GM13977 (cell line): ENCODE results near the gene ARHGEF28.

ENCODE experiments used
- DNase-seq: peaks from one replicate; pipeline ENCODE4 v3.0.0; 2012; ENCODE audit warnings: low spot score
- in situ Hi-C: fragments of 300-500 bp; cut with MboI; formaldehyde crosslinking; loops from one replicate; pipeline ENCODE4 v1.12.0; 2022; ENCODE audit warnings: low sequenced_read_pairs, low pct_unique_long_range_greater_than_20kb, mixed read lengths, inconsistent platforms; ENCODE audit not compliant: unreplicated experiment
- TF ChIP-seq, protein P1 (sequence below): IDR thresholded peaks from 2 replicates; pipeline ENCODE4 v1.5.1; 2012; ENCODE audit warnings: mild to moderate bottlenecking, control low read depth; ENCODE audit not compliant: insufficient read depth; ENCODE audit errors: extremely low read depth, missing control alignments

Gene ARHGEF28

DNA sequence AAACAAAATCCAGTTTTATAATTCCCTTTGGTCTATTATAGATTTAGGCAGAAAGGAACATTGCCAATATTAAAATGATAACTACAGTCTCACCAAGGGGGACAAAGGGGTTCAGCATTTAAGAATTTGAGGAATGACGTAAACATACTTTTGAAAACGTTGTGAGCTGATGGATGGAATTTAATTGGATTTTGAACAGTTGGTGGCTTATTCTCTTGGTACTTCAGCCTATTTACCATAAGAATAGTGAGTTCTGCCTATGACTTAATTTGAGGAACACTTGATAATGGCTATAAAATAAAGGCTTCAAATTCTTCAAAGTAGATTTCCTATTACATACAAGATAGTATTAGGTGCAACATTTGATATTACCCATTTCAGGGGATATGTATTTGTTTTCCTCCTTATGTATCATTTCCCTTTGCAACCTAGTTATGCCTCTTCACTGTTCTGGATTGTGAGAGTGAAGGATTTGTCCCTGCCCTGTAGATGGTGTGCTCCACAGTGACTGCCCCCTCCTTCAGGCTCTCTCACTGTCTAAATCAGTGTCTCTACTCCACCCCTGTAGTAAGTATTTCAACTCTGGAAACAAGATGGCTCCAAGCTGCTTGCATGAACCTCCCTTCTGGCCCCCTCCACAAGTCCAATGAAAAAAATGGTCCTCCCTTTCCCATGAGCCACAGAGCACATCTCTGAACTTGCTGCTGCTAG, 225.6 kb downstream of the ARHGEF28 start:
- in situ Hi-C loops, result no loop called here
- no peak for DNase-seq
- TF ChIP-seq, protein P1, sequence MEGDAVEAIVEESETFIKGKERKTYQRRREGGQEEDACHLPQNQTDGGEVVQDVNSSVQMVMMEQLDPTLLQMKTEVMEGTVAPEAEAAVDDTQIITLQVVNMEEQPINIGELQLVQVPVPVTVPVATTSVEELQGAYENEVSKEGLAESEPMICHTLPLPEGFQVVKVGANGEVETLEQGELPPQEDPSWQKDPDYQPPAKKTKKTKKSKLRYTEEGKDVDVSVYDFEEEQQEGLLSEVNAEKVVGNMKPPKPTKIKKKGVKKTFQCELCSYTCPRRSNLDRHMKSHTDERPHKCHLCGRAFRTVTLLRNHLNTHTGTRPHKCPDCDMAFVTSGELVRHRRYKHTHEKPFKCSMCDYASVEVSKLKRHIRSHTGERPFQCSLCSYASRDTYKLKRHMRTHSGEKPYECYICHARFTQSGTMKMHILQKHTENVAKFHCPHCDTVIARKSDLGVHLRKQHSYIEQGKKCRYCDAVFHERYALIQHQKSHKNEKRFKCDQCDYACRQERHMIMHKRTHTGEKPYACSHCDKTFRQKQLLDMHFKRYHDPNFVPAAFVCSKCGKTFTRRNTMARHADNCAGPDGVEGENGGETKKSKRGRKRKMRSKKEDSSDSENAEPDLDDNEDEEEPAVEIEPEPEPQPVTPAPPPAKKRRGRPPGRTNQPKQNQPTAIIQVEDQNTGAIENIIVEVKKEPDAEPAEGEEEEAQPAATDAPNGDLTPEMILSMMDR, result no peak

DNA sequence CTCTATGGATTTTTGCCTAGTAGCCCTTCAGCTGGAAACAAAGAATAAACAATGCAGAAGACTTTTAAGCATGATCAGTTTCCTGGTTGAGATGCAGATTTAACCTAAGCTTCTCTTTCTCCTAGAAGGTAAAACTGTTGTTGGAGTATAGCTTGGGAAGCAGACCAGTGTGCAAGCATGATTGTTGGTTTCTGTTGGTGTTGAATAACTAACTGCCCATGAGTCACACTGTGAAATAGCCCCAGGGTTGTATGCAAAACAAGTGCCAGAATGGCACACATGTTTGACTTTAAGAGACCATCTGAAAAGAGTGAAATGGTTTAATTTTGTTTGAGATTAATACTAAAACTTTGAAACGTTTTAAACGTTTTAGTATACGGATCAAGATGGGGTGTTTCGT, 227.1 kb downstream of the ARHGEF28 start:
- TF ChIP-seq, protein P1, result no peak
- in situ Hi-C loops, result no loop called here
- no peak for DNase-seq

DNA sequence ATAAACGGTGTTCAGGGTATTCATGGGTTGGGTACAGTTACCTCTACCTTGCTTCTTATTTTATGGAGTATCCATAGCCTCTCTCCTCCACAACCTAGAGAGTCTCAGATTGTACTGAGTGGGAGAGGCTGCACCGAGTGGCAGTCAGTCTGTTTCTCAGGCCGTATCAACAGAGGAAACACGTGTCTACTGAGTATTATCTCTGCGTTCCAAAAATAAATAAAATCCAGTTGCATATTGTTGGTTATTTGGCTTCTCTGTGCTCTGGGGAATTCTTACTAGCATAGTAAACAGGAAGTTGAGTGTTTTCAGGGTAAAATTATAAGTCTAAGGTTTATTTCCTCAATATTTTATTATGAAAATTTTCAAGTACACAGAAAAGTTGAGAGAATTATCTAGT, 231.0 kb downstream of the ARHGEF28 start:
- DNase-seq, result no peak
- in situ Hi-C loops, result no loop called here
- TF ChIP-seq, protein P1, result no peak

DNA sequence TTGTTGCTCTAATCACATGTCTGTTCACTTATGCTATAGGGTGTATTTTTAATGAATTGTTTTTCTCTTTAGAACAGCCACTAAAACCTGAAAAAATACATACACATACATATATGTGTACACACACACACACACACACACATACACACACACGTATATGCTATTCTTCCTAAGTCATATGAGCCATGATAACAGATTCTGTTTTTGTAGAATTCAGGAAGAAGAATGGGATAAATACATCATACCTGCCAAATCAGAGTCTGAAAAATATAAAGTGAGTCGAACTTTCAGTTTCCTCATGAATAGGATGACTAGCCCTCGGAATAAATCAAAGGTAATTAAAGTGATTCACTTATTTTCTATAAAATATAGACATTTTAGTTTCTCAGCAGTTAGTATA, 231.4 kb downstream of the ARHGEF28 start:
- TF ChIP-seq, protein P1, result no peak
- DNase-seq, result no peak
- in situ Hi-C loops, result no loop called here

DNA sequence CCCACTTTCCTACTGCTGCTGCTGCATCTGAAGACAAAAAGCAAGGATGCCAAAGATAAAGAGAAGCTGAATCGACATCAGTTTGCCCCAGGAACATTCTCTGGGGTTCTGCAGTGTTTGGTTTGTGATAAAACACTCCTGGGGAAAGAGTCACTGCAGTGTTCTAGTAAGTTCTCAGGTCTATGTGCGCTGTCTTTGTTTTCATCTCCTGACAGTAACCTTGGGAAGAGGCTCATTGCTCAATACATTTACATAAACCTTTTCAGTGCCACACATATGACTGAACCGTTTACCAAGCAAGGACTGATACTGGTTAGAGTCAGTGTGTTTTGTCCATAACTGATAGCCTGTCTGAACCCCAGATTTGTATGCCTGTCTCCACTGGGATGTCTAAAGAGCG, 232.1 kb downstream of the ARHGEF28 start:
- DNase-seq, result no peak
- TF ChIP-seq, protein P1, result no peak
- in situ Hi-C loops, result no loop called here

DNA sequence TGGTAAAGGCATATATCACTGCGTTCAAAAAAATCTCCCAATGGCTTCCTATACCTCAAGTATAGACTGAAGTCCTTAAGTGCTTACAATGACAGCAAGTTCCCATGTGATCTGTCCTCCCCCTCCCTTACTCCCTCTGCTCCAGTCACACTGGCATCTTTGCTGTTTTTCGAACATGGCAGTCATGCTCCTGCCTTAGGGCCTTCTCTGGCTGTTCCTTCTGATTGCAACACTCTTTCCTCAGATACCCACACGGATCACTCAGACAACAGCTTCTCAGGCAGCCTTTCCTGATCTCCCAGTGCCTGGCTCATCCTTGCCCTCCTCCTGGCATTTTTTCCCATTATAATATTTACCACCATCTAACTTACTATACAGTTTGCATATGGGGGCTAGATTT, 232.8 kb downstream of the ARHGEF28 start:
- in situ Hi-C loops, result no loop called here
- no peak for DNase-seq
- TF ChIP-seq, protein P1, result no peak
